WI38 (cell line): ENCODE measurements around the gene PRDM15.

Source experiments
- H3K4me3 ChIP-seq: 2 replicates; pipeline ENCODE4 v1.5.1; 2011; ENCODE audit warnings: low read depth, mild to moderate bottlenecking, control low read depth, low read length
- TF ChIP-seq, protein P1 (sequence below): IDR thresholded peaks from 2 replicates; pipeline ENCODE4 v1.5.1; 2012; ENCODE audit warnings: low read depth, mild to moderate bottlenecking, control low read depth, low read length

The PRDM15 gene

GRCh38 chr21:41823166-41823565 lies 56.0 kb downstream of the PRDM15 start:
- TF ChIP-seq, protein P1, sequence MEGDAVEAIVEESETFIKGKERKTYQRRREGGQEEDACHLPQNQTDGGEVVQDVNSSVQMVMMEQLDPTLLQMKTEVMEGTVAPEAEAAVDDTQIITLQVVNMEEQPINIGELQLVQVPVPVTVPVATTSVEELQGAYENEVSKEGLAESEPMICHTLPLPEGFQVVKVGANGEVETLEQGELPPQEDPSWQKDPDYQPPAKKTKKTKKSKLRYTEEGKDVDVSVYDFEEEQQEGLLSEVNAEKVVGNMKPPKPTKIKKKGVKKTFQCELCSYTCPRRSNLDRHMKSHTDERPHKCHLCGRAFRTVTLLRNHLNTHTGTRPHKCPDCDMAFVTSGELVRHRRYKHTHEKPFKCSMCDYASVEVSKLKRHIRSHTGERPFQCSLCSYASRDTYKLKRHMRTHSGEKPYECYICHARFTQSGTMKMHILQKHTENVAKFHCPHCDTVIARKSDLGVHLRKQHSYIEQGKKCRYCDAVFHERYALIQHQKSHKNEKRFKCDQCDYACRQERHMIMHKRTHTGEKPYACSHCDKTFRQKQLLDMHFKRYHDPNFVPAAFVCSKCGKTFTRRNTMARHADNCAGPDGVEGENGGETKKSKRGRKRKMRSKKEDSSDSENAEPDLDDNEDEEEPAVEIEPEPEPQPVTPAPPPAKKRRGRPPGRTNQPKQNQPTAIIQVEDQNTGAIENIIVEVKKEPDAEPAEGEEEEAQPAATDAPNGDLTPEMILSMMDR: no peak
- H3K4me3 ChIP-seq: no peak overlapping the region

GRCh38 chr21:41821756-41822431 lies 57.2 kb downstream of the PRDM15 start:
- no peak overlapping the region for H3K4me3 ChIP-seq
- TF ChIP-seq, protein P1: no peak

- H3K4me3 ChIP-seq: no peak overlapping the region
- TF ChIP-seq, protein P1: no peak
These were observed 57.9 kb downstream of the PRDM15 start for GRCh38 chr21:41821081-41821755.

DNA sequence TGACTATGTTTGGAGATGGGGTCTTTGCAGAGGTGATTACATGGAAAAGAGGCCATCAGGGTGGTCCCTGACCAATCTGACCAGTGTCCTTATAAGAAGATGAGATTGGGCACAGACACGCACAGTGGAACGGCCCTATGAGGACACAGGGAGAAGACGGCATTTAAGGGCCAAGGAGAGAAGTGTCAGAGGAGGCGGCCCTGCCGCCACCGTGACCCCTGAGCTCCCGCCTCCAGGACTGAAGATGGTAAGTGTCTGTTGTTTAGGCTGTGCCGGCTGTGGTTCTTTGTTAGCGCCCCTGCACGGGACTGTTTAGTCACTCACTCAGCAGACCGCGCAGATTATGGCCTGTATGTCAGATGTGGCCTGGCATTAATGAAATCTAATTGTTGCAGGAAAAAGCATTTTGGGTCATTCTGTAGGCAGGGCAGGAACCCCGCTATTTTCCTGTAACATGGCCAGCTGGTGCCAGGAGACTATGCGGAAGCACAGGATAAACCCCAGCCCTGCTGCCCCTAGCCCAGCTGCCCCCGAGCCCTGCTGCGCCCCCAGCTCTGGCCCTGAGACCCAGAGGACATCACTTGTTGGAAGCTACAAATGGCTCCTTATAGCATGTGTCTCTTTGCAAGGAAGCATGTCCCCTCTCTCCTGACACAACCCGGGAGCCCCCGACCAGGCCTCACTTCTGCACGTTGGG lies 58.6 kb downstream of the PRDM15 start:
- TF ChIP-seq, protein P1: no peak
- H3K4me3 ChIP-seq: no peak overlapping the region

DNA sequence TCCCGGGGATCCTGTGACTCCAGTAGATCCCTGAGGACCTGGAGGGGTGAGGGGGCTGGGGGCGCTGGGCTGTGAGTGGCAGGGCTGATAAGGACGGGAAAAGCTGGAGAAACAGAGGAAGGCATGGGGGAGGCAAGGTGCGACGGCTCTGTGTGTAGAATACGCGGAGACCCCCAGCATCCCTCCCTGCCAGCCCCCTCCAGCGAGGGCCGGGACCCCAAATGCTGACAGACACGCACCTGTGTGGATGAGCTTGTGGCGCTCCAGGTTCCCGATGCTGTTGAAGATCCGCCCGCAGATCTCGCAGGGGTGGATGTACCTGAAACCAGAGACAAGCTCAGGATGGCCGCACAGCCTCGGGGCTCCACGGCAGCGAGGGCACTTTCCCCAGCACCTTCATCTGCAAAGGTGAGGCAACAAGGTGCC lies 59.3 kb downstream of the PRDM15 start:
- H3K4me3 ChIP-seq: no peak overlapping the region
- TF ChIP-seq, protein P1: no peak

GRCh38 chr21:41819236-41819855 lies 59.8 kb downstream of the PRDM15 start:
- TF ChIP-seq, protein P1: no peak
- no peak overlapping the region for H3K4me3 ChIP-seq
